OCI-LY3 (cell line): ENCODE data around the gene USP20.

Experiments used
- H2AFZ ChIP-seq: fragments of 200-600, 300-600 bp; shearing (Covaris generic); 2 replicates; pipeline ENCODE4 v1.6.0; 2014; ENCODE audit warnings: antibody characterized with exemption, low read depth, low read length
- H3K27ac ChIP-seq: fragments of 200-600, 300-600 bp; sonication (generic); 2 replicates; pipeline ENCODE4 v1.5.1; 2014; ENCODE audit warnings: mild to moderate bottlenecking, low read length, moderate library complexity, mixed read lengths
- H3K27me3 ChIP-seq: fragments of 200-600, 300-600 bp; sonication (generic); 2 replicates; pipeline ENCODE4 v1.6.1; 2014; ENCODE audit warnings: low read depth, low read length, mixed read lengths
- H3K36me3 ChIP-seq: fragments of 200-600, 300-600 bp; sonication (generic); replicated peaks from 2 replicates; pipeline ENCODE3; 2014; ENCODE audit warnings: low read depth, low read length, mixed read lengths
- H3K4me1 ChIP-seq: fragments of 300-600, 200-600 bp; sonication (generic); 2 replicates; pipeline ENCODE4 v1.6.1; 2014; ENCODE audit warnings: low read length, mixed read lengths
- H3K4me2 ChIP-seq: fragments of 200-600, 300-600 bp; sonication (generic); 2 replicates; pipeline ENCODE4 v1.6.1; 2014; ENCODE audit warnings: low read length, mixed read lengths
- H3K4me3 ChIP-seq: fragments of 300-600, 200-600 bp; sonication (generic); 2 replicates; pipeline ENCODE4 v1.5.1; 2014; ENCODE audit warnings: antibody characterized with exemption, mild to moderate bottlenecking, low read length, moderate library complexity
- H3K79me2 ChIP-seq: fragments of 300-600, 200-600 bp; shearing (Covaris generic); 2 replicates; pipeline ENCODE4 v1.6.1; 2014; ENCODE audit warnings: mild to moderate bottlenecking, low read length, mixed read lengths
- H3K9ac ChIP-seq: fragments of 300-600, 200-600 bp; shearing (Covaris generic); 2 replicates; pipeline ENCODE4 v1.6.0; 2014; ENCODE audit warnings: mild to moderate bottlenecking, low read length, moderate library complexity
- H3K9me3 ChIP-seq: fragments of 200-600, 300-600 bp; shearing (Covaris generic); 2 replicates; pipeline ENCODE4 v1.6.1; 2014; ENCODE audit warnings: low read length, mixed read lengths; ENCODE audit not compliant: insufficient read depth
- H4K20me1 ChIP-seq: fragments of 200-600, 300-600 bp; sonication (generic); 2 replicates; pipeline ENCODE4 v1.6.1; 2016; ENCODE audit warnings: low read length, mixed read lengths; ENCODE audit not compliant: insufficient read depth
- EZH2phosphoT487 ChIP-seq: fragments of 200-600 bp; shearing (Covaris generic); IDR thresholded peaks from 2 replicates; pipeline ENCODE4 v1.6.1; 2018; ENCODE audit warnings: antibody characterized with exemption, mixed run types, low read depth
- TF ChIP-seq, protein P1 (sequence below): fragments of 200-600, 300-600 bp; sonication (generic); IDR thresholded peaks from 2 replicates; pipeline ENCODE4 v1.5.1; 2014; ENCODE audit warnings: antibody characterized with exemption, low read length, low read depth

The USP20 gene

DNA sequence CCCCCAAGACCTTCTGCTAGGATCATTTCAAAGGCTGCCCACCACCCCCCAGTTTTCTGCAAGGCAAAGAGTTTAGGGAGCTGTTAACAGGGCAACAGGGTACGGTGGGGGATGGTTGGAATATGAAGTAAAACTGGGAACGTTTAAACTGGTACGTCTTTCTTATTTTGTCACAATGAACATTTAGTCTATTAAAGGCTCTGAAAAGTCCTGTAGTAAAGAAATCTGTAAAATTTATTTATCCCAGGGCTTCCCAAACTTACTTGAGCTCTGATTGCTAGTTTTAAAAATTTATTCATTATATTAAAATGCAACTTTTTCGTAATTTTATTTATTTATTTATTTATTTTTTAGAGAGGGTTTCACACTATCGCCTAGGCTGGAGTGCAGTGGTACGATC is 62.0 kb downstream of the USP20 start:
- Histone ChIP-seq H3K4me3 (no peak overlapping the region), H3K4me2 (no peak overlapping the region), H3K4me1 (peaks cover 43% of the 10 kb centered on the region), H3K27me3 (no peaks in the 10 kb centered on the region), H3K9ac (no peak overlapping the region), H2AFZ (no peak overlapping the region), H3K79me2 (peaks cover 60% of the 10 kb centered on the region), H3K9me3 (no peaks in the 10 kb centered on the region), H4K20me1 (peaks cover 39% of the 10 kb centered on the region), H3K27ac (no peak overlapping the region), H3K36me3 (peaks cover 73% of the 10 kb centered on the region)
- no peak for TF ChIP-seq EZH2phosphoT487
- TF ChIP-seq, protein P1, sequence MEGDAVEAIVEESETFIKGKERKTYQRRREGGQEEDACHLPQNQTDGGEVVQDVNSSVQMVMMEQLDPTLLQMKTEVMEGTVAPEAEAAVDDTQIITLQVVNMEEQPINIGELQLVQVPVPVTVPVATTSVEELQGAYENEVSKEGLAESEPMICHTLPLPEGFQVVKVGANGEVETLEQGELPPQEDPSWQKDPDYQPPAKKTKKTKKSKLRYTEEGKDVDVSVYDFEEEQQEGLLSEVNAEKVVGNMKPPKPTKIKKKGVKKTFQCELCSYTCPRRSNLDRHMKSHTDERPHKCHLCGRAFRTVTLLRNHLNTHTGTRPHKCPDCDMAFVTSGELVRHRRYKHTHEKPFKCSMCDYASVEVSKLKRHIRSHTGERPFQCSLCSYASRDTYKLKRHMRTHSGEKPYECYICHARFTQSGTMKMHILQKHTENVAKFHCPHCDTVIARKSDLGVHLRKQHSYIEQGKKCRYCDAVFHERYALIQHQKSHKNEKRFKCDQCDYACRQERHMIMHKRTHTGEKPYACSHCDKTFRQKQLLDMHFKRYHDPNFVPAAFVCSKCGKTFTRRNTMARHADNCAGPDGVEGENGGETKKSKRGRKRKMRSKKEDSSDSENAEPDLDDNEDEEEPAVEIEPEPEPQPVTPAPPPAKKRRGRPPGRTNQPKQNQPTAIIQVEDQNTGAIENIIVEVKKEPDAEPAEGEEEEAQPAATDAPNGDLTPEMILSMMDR, result no peak

DNA sequence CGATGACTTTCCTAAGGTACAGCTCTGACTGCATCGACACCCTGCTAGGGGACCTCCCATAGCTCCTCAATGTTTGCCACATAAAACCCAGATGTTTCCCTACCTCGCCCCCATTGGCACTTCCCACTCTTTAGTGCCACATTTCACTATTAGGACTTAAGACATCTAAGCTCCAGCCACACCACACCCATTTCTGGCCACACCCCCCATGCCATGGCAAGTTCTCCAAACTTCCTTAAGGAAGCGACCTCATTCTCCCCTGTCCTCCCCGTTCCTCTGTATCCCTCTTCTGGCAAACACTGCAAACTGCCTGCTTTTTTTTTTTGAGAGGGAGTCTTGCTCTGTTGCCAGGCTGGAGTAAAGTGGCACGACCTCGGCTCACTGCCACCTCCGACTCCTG is 62.9 kb downstream of the USP20 start:
- TF ChIP-seq, protein P1, result no peak
- no peak for TF ChIP-seq EZH2phosphoT487
- H3K4me1 ChIP-seq, result peaks cover 40% of the 10 kb centered on the region
- H3K79me2 ChIP-seq, result peaks cover 57% of the 10 kb centered on the region
- H3K27me3 ChIP-seq, result no peaks in the 10 kb centered on the region
- no peak overlapping the region for H3K4me3 ChIP-seq
- H2AFZ ChIP-seq, result no peak overlapping the region
- peaks cover 35% of the 10 kb centered on the region for H4K20me1 ChIP-seq
- no peak overlapping the region for H3K9ac ChIP-seq
- H3K4me2 ChIP-seq, result no peak overlapping the region
- no peaks in the 10 kb centered on the region for H3K9me3 ChIP-seq
- H3K27ac ChIP-seq, result no peak overlapping the region
- H3K36me3 ChIP-seq, result peaks cover 74% of the 10 kb centered on the region

DNA sequence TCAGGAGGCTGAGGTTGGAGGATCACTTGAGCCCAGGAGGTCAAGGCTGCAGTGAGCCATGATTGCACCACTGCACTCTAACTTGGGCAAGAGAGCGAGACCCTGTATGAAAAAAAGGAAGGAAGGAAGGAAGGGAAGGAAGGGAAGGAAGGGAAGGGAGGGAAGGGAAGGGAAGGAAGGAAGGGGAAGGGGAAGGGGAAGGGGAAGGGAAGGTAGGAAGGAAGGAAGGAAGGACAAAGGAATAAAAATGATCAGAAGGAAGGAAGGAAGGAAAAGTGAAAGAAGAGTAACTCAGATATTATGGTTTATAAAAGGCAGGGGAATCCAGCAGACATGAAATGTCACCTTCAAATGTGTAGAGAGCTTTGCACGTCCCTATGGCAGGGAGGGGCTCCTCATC is 64.4 kb downstream of the USP20 start:
- H2AFZ ChIP-seq, result no peak overlapping the region
- H4K20me1 ChIP-seq, result peaks cover 32% of the 10 kb centered on the region
- TF ChIP-seq, protein P1, result no peak
- no peak for TF ChIP-seq EZH2phosphoT487
- no peak overlapping the region for H3K4me2 ChIP-seq
- no peak overlapping the region for H3K4me3 ChIP-seq
- peaks cover 74% of the 10 kb centered on the region for H3K36me3 ChIP-seq
- H3K79me2 ChIP-seq, result peaks cover 52% of the 10 kb centered on the region
- no peak overlapping the region for H3K9ac ChIP-seq
- no peaks in the 10 kb centered on the region for H3K9me3 ChIP-seq
- no peaks in the 10 kb centered on the region for H3K27me3 ChIP-seq
- peak overlapping the region; percentile 93 for H3K27ac ChIP-seq
- peaks cover 32% of the 10 kb centered on the region for H3K4me1 ChIP-seq

DNA sequence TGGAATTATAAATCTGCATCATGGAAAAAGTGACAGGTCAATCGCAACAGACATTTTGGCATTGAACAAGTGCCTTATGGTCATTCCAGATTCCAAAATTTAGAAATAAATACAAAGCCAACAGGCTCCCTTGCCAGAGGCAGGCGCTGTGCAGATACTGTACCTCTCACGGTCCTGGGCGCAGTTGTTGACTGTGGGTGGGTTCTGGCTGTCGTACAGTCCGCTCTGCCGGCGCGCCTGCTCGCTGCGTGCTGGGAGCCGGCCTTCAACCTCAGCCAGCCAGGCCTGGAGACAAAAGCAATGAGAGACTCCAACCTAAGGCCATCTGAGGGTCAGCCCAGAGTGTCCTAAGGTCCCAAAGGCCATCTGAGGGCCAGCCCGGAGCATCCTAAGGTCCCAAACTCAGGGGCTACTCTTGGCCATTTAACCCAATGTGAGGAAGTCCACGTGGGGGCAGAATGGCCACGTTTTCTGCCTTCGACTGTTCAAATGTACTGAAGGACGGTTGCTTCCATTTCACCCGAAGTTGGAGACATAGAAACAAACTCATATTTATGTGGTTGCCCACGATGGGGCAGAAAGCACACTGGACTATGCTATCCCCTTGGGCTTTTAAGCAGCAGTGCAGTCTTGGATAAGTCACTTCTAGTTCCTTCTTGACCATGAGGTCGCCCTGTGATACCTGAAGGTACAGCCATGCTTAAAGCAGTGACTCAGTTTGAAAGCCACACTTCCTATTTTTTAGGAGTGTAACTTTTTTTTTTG is 65.2 kb downstream of the USP20 start:
- Histone ChIP-seq H3K9ac (peak overlapping the region; percentile 70; the same call in 1 of the 2 replicates), H3K4me3 (peak overlapping the region; percentile 47), H3K27me3 (no peaks in the 10 kb centered on the region), H3K9me3 (no peaks in the 10 kb centered on the region), H3K4me1 (peaks cover 32% of the 10 kb centered on the region), H3K79me2 (peaks cover 46% of the 10 kb centered on the region), H2AFZ (no peak overlapping the region), H3K27ac (peak overlapping the region; percentile 93), H3K4me2 (peak overlapping the region; percentile 69), H4K20me1 (peaks cover 27% of the 10 kb centered on the region), H3K36me3 (peaks cover 69% of the 10 kb centered on the region)
- TF ChIP-seq, protein P1, result peak; percentile 30
- no peak for TF ChIP-seq EZH2phosphoT487
